GM12878 (cell line): ENCODE data around the gene SDK2. TPM values are rescaled to one million over a fixed set of nuclear protein-coding genes. Genes with fewer than 3 reads are reported as not detected.
A peak's percentile ranks its signal among the peaks of the same experiment; 100 is the strongest.

Experiments used
- ATAC-seq: fragments of 200-7000 bp; cut with Tn5 transposase; 3 replicates; pipeline ENCODE4 v1.9.1; 2020; ENCODE audit warnings: mild to moderate bottlenecking, moderate library complexity
- BruUV-seq: library from RNA; stranded (reverse); fragments of 400-500 nt; replicated peaks from 2 replicates; lab custom pipeline; 2021; lab: Mats Ljungman, UMichigan
- CTCF ChIA-PET: fragments of 300-600 bp; sonication (Branson Sonifier 250); formaldehyde crosslinking; extraction: SDS; loops from one replicate; lab custom pipeline; 2021; ENCODE audit warnings: inconsistent platforms; lab: Yijun Ruan, JAX
- POLR2A ChIA-PET: fragments of 350-600 bp; formaldehyde crosslinking; extraction: SDS; loops from one replicate; lab custom pipeline; 2021; ENCODE audit warnings: inconsistent platforms; lab: Charles Lee
- RAD21 ChIA-PET: fragments of 300-600 bp; sonication (Branson Sonifier 250); formaldehyde crosslinking; loops from one replicate; lab custom pipeline; 2023; ENCODE audit warnings: antibody characterized with exemption; ENCODE audit not compliant: unreplicated experiment; lab: Charles Lee
- SMC1A ChIA-PET: fragments of 300-600 bp; sonication (Branson Sonifier 250); formaldehyde crosslinking; loops from one replicate; lab custom pipeline; 2023; ENCODE audit not compliant: unreplicated experiment, uncharacterized antibody; lab: Charles Lee
- DNase-seq: peaks from one replicate; pipeline ENCODE4 v3.0.0-alpha.2; 2011; ENCODE audit warnings: low read depth, low spot score
- FAIRE-seq: peaks from 3 replicates; lab custom pipeline; 2011; peaks lifted over from hg19 to GRCh38; lab: Jason Lieb, UNC
- H2AFZ ChIP-seq: 2 replicates; pipeline ENCODE4 v1.6.0; 2011; ENCODE audit warnings: low read depth, low read length, control low read depth; ENCODE audit not compliant: control insufficient read depth
- H3K27ac ChIP-seq: 2 replicates; pipeline ENCODE4 v1.5.1; 2011; ENCODE audit warnings: control low read depth; ENCODE audit not compliant: control insufficient read depth, insufficient read depth
- H3K27me3 ChIP-seq, 2 experiments: replicated peaks in 1 of 2; 2 replicates each; pipeline versions ENCODE4 v1.6.0 to v1.6.1; 2011; ENCODE audit warnings: low read length in 1 of 2; ENCODE audit not compliant: control insufficient read depth in 2 of 2, insufficient read depth in 2 of 2
- H3K36me3 ChIP-seq, 2 experiments: 2 replicates each; pipeline ENCODE4 v1.5.1; 2011; ENCODE audit warnings: low read length in 1 of 2; ENCODE audit not compliant: control insufficient read depth in 2 of 2, insufficient read depth in 2 of 2
- H3K4me1 ChIP-seq: 2 replicates; pipeline ENCODE4 v1.6.1; 2011; ENCODE audit warnings: mild to moderate bottlenecking, low read length, moderate library complexity, mixed read lengths; ENCODE audit not compliant: control insufficient read depth, insufficient read depth
- H3K4me2 ChIP-seq: 2 replicates; pipeline ENCODE4 v1.6.0; 2011; ENCODE audit warnings: control low read depth; ENCODE audit not compliant: control insufficient read depth, insufficient read depth
- H3K4me3 ChIP-seq: fragments of 200-600 bp; sonication (generic); 2 replicates; pipeline ENCODE4 v1.5.1; 2016
- H3K79me2 ChIP-seq: 2 replicates; pipeline ENCODE4 v1.6.0; 2011; ENCODE audit warnings: low read length; ENCODE audit not compliant: control insufficient read depth, insufficient read depth
- H3K9ac ChIP-seq: 2 replicates; pipeline ENCODE4 v1.8.0; 2011; ENCODE audit warnings: low read length, control low read depth, mixed read lengths; ENCODE audit not compliant: control insufficient read depth, insufficient read depth
- H3K9me3 ChIP-seq: replicated peaks from 3 replicates; pipeline ENCODE4 v1.5.1; 2011; ENCODE audit warnings: mild to moderate bottlenecking, low read length; ENCODE audit not compliant: control insufficient read depth, insufficient read depth
- H4K20me1 ChIP-seq: 2 replicates; pipeline ENCODE4 v1.6.0; 2011; ENCODE audit not compliant: control insufficient read depth, insufficient read depth
- MLLT1 ChIP-seq: fragments of 450-650 bp; IDR thresholded peaks from 2 replicates; pipeline ENCODE4 v1.6.1; 2016; ENCODE audit warnings: mild to moderate bottlenecking
- NBN ChIP-seq: fragments of 450-650 bp; IDR thresholded peaks from 2 replicates; pipeline ENCODE4 v1.6.1; 2016
- SREBF2 ChIP-seq: IDR thresholded peaks from 2 replicates; pipeline ENCODE4 v1.6.1; 2012; ENCODE audit warnings: mild to moderate bottlenecking, low read length
- ZSCAN29 ChIP-seq: fragments of 450-650 bp; IDR thresholded peaks from 2 replicates; pipeline ENCODE4 v1.6.1; 2017; ENCODE audit warnings: mild to moderate bottlenecking, moderate library complexity
- WGBS: methylation state at CpG from one replicate; pipeline ENCODE4 v1.1.6; 2016; ENCODE audit warnings: low lambda C conversion rate; ENCODE audit not compliant: insufficient replicate concordance, insufficient coverage; ENCODE audit errors: missing lambda C conversion rate; 5-methylcytosine and 5-hydroxymethylcytosine counted together
- in situ Hi-C: fragments of 300-500 bp; cut with MboI; formaldehyde crosslinking; loops from 9 replicates; pipeline ENCODE4 v1.14.3; 2018; ENCODE audit warnings: mixed read lengths
- intact Hi-C: fragments of 100-400 bp; cut with micrococcal nuclease; formaldehyde crosslinking; loops from one replicate; pipeline ENCODE4 v1.14.2; 2022; ENCODE audit not compliant: unreplicated experiment
- polyA plus RNA-seq, 11 experiments: library from polyadenylated mRNA; depleted of rRNA in 4 of 11; unstranded in 6 of 11; stranded (reverse) in 5 of 11; fragments of >200 nt; fragmentation: Nextera tagmentation in 4 of 11; fragmentation: Illumina TruSeq in 1 of 11; extraction: Ambion mirVana in 4 of 11; extraction: Trizol in 1 of 11; gene quantifications; 1 replicate in 1 of 11; 2 replicates in 10 of 11; pipeline versions ENCODE4 v1.2.1 to v1.2.3, GENCODE V29; 2011 to 2016; ENCODE audit warnings: inconsistent platforms in 2 of 11, missing spikeins in 2 of 11, low read depth in 1 of 11
- total RNA-seq, 4 experiments: library from RNA; depleted of rRNA in 3 of 4; stranded (reverse); fragments of >200 nt in 3 of 4; fragmentation: Illumina TruSeq in 1 of 4; extraction: Trizol in 1 of 4; gene quantifications; 2 replicates each; pipeline versions ENCODE4 v1.2.1 to v1.2.3, GENCODE V29; 2013 to 2021

SDK2 gene
- total and polyA plus RNA-seq, 10 of the 15 experiments (the other 5 are each of a cell fraction or from before 2014, with no cell fraction given): 0.03 to 0.08 (median 0.03) TPM; not detected in 7

DNA sequence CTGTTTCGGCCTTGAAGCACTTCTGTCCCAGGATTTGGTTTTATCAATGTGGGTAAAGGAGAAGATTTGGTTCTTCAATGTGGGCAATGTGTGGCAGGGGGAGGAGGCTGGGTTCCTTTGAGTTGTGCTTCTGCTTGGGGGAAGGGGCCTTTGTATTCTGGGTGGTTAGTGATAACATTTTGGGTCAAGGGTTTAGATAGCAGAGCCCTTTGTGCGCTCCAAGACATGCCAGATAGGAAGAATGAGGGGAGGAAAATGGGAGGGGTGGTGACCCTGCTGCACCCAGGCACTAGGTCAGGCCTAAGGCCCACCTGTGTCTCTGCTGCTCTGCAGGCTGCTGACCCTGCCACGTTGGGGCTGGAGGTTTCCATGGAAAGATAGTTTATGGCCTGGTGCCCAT, 292.5 kb downstream of the SDK2 start:
- Histone ChIP-seq H3K79me2 (no peaks in the 10 kb centered on the region), H4K20me1 (no peaks in the 10 kb centered on the region), H3K27me3 (no peaks in the 10 kb centered on the region), H3K27ac (no peak overlapping the region), H3K4me3 (no peak overlapping the region), H2AFZ (no peak overlapping the region), H3K9me3 (no peaks in the 10 kb centered on the region), H3K9ac (no peak overlapping the region), H3K4me1 (no peaks in the 10 kb centered on the region), H3K36me3 (no peaks in the 10 kb centered on the region), H3K4me2 (no peak overlapping the region)
- CTCF ChIA-PET: no interaction called here
- RAD21 ChIA-PET: no interaction called here
- no TSS peak for BruUV-seq
- in situ Hi-C loops (no loop called here), intact Hi-C loops (no loop called here)
- FAIRE-seq: no peak
- 9% methylated on average over 3 of the region's 3 CpGs for WGBS
- POLR2A ChIA-PET: no interaction called here
- SMC1A ChIA-PET: interaction anchor here (1.2 kb wide), 1 partner anchor 14 kb away, joined by 3 read pairs; no protein-coding TSS in a partner anchor
- no peak for DNase-seq
- no peak for ATAC-seq
- TF ChIP-seq ZSCAN29 (no peak), NBN (no peak)

GRCh38 chr17:73350864-73351263, 293.4 kb downstream of the SDK2 start:
- H3K4me2 ChIP-seq: no peak overlapping the region
- TF ChIP-seq SREBF2 (no peak), MLLT1 (peak; percentile 64; the same call in 1 of the 2 replicates)
- H3K9ac ChIP-seq: no peak overlapping the region
- ChIA-PET POLR2A (no interaction called here), RAD21 (no interaction called here), CTCF (interaction anchor here (0.6 kb wide), 1 partner anchor 19 kb away, joined by 3 read pairs; no protein-coding TSS in a partner anchor), SMC1A (interaction anchor here (1.2 kb wide), 1 partner anchor 15 kb away, joined by 3 read pairs; no protein-coding TSS in a partner anchor)
- H3K36me3 ChIP-seq: no peaks in the 10 kb centered on the region
- H3K4me1 ChIP-seq: no peaks in the 10 kb centered on the region
- H3K27me3 ChIP-seq: no peaks in the 10 kb centered on the region
- no TSS peak for BruUV-seq
- H3K4me3 ChIP-seq: no peak overlapping the region
- no peak overlapping the region for H3K27ac ChIP-seq
- in situ Hi-C loops (no loop called here), intact Hi-C loops (no loop called here)
- H4K20me1 ChIP-seq: no peaks in the 10 kb centered on the region
- no peaks in the 10 kb centered on the region for H3K9me3 ChIP-seq
- WGBS: 61% methylated on average over 4 of the region's 5 CpGs
- DNase-seq (no peak), FAIRE-seq (no peak), ATAC-seq (no peak)
- H2AFZ ChIP-seq: no peak overlapping the region
- no peaks in the 10 kb centered on the region for H3K79me2 ChIP-seq
